WERI-Rb-1 (cell line): Measurements from ENCODE around the gene DMD.
A peak's percentile ranks its signal among the peaks of the same experiment; 100 is the strongest.

Experiments used
- DNase-seq: peaks from one replicate; pipeline ENCODE4 v3.0.0-alpha.2; 2020
- H3K27ac ChIP-seq: fragments of 250-450 bp; sonication (Bioruptor Pico); 2 replicates; pipeline ENCODE4 v1.5.1; 2020; ENCODE audit warnings: mild to moderate bottlenecking, moderate library complexity
- H3K27me3 ChIP-seq: fragments of 250-450 bp; sonication (Bioruptor Pico); 2 replicates; pipeline ENCODE4 v1.5.1; 2021; ENCODE audit warnings: mild to moderate bottlenecking, low read depth, moderate library complexity; ENCODE audit not compliant: insufficient read depth, severe bottlenecking
- H3K36me3 ChIP-seq: fragments of 250-450 bp; sonication (Bioruptor Pico); 2 replicates; pipeline ENCODE4 v1.5.1; 2020; ENCODE audit warnings: mild to moderate bottlenecking, moderate library complexity
- H3K4me3 ChIP-seq: 2 replicates; pipeline ENCODE4 v1.5.1; 2011; ENCODE audit warnings: low read depth, mild to moderate bottlenecking, control low read depth, low read length
- H3K9me3 ChIP-seq: fragments of 250-450 bp; sonication (Bioruptor Pico); 2 replicates; pipeline ENCODE4 v1.5.1; 2021; ENCODE audit warnings: mild to moderate bottlenecking, moderate library complexity; ENCODE audit not compliant: severe bottlenecking
- CTCF ChIP-seq: IDR thresholded peaks from 2 replicates; pipeline ENCODE4 v1.5.1; 2011; ENCODE audit warnings: low read depth, mild to moderate bottlenecking, control low read depth, inconsistent platforms, low read length

The DMD gene

GRCh38 chrX:33205321-33205720 is 6.0 kb downstream of the DMD start:
- H3K9me3 ChIP-seq = no peaks in the 10 kb centered on the region
- no peaks in the 10 kb centered on the region for H3K36me3 ChIP-seq
- no peak overlapping the region for H3K27ac ChIP-seq
- peak overlapping the region; percentile 13; the same call in 1 of the 2 replicates for H3K4me3 ChIP-seq
- no peak for DNase-seq
- H3K27me3 ChIP-seq = no peaks in the 10 kb centered on the region
- no peak for TF ChIP-seq CTCF

- no peaks in the 10 kb centered on the region for H3K27me3 ChIP-seq
- TF ChIP-seq CTCF = no peak
- peak; percentile 62 for DNase-seq
- no peaks in the 10 kb centered on the region for H3K36me3 ChIP-seq
- peak overlapping the region; percentile 13; the same call in 1 of the 2 replicates for H3K4me3 ChIP-seq
- no peaks in the 10 kb centered on the region for H3K9me3 ChIP-seq
- no peak overlapping the region for H3K27ac ChIP-seq
Observed at GRCh38 chrX:33204889-33205288, 6.5 kb downstream of the DMD start.

GRCh38 chrX:33198561-33199279 is 12.6 kb downstream of the DMD start:
- Histone ChIP-seq H3K4me3 (no peak overlapping the region), H3K36me3 (no peaks in the 10 kb centered on the region), H3K27me3 (no peaks in the 10 kb centered on the region), H3K27ac (no peak overlapping the region), H3K9me3 (no peaks in the 10 kb centered on the region)
- DNase-seq = no peak
- TF ChIP-seq CTCF = no peak

GRCh38 chrX:33195698-33196097 is 15.7 kb downstream of the DMD start:
- no peaks in the 10 kb centered on the region for H3K9me3 ChIP-seq
- DNase-seq = no peak
- H3K4me3 ChIP-seq = no peak overlapping the region
- no peak for TF ChIP-seq CTCF
- no peaks in the 10 kb centered on the region for H3K27me3 ChIP-seq
- no peaks in the 10 kb centered on the region for H3K36me3 ChIP-seq
- H3K27ac ChIP-seq = no peak overlapping the region

- no peak overlapping the region for H3K4me3 ChIP-seq
- H3K36me3 ChIP-seq = no peaks in the 10 kb centered on the region
- no peaks in the 10 kb centered on the region for H3K27me3 ChIP-seq
- TF ChIP-seq CTCF = no peak
- H3K9me3 ChIP-seq = no peaks in the 10 kb centered on the region
- no peak overlapping the region for H3K27ac ChIP-seq
- DNase-seq = no peak
Observed at GRCh38 chrX:33194876-33195433, 16.4 kb downstream of the DMD start.
